SIG-M5 (cell line): ENCODE data around the gene TIAM2.

Experiments
- DNase-seq: peaks from one replicate; lab custom pipeline; 2025; lab: John Stamatoyannopoulos, UW

Gene TIAM2

DNA sequence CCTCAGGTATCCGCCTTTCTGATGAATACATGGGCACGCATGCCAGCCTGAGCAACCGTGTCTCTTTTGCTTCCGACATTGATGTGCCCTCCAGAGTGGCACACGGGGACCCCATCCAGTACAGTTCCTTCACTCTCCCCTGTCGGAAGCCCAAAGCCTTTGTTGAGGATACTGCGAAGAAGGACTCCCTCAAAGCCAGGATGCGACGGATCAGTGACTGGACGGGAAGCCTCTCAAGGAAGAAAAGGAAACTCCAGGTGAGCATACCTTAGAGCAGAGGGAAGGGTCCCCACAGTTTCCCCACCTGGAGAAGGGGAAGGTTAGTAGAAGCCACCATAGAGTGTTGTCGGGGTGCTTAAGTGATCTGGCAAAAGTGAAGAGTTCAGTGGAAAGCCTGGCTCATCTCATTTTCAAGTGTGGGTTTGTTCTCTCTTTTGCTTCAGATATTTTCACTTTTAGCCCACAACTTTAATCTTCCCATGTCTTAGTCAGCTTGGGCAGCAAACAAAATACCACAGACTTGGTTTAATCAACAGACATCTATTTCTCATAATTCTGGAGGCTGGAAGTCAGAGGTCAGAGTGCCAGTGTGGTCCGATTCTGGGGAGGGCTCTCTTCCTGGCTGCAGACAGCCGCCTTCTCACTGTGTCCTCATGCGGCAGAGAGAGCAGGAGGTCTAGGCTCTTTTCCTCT, 135.2 kb downstream of the TIAM2 start:
- no peak for DNase-seq

DNA sequence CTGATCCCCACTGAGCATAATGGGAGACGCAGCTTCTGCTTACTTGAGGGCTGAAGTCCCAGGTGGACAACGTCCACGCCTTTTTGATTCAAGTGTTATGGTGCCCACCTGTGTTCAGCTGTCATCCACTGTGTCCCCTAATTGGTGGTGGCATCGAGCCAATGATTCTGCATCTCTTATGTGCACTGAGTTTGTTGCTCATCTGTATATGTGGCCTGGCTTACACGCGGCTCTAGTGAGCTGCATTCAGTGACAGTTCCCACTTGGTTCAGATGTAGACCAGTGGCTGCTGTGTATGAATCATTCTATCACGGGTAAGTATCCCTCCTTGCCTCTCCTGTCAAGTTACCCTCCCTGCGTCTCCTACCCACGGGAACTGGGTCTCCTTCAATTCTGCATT, 137.5 kb downstream of the TIAM2 start:
- DNase-seq, result no peak

GRCh38 chr6:155141002-155141401, 145.9 kb downstream of the TIAM2 start:
- no peak for DNase-seq

- no peak for DNase-seq
Observed at GRCh38 chr6:155141512-155141911, 146.4 kb downstream of the TIAM2 start.

GRCh38 chr6:155142168-155143028, 147.3 kb downstream of the TIAM2 start:
- DNase-seq, result no peak

GRCh38 chr6:155143029-155143577, 148.0 kb downstream of the TIAM2 start:
- DNase-seq, result no peak

GRCh38 chr6:155143578-155144106, 148.5 kb downstream of the TIAM2 start:
- DNase-seq, result no peak

- no peak for DNase-seq
Observed at GRCh38 chr6:155146205-155146604, 151.1 kb downstream of the TIAM2 start.

DNA sequence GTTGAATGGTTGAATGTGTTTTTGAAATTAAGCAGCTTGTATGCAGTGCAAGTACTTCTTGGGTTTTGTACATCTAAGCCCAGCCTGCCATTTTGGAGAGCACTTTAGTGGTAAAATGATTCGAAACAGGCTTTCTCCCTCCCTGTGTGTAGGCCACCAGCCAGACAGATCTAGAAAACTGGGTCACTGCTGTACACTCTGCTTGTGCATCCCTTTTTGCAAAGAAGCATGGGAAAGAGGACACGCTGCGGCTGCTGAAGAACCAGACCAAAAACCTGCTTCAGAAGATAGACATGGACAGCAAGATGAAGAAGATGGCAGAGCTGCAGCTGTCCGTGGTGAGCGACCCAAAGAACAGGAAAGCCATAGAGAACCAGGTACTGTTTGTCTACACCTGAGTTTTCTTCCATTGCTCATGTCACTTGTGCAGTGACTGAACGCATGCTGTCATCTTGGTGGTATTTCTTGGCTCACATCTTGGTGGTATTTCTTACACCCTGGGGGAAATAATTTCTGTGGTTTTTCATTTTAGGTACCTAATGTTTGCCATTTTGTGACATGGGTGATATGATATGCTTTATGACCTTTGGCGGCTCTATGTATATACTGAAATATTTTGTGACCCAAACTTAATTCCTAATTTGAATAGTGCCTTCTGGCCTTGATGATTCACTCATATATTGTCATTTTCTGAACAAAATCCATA, 153.0 kb downstream of the TIAM2 start:
- no peak for DNase-seq

- no peak for DNase-seq
Observed at GRCh38 chr6:155150967-155151671, 156.0 kb downstream of the TIAM2 start.

- no peak for DNase-seq
Observed at GRCh38 chr6:155152211-155153076, 157.3 kb downstream of the TIAM2 start.

GRCh38 chr6:155154158-155154830, 159.2 kb downstream of the TIAM2 start:
- DNase-seq, result no peak

DNA sequence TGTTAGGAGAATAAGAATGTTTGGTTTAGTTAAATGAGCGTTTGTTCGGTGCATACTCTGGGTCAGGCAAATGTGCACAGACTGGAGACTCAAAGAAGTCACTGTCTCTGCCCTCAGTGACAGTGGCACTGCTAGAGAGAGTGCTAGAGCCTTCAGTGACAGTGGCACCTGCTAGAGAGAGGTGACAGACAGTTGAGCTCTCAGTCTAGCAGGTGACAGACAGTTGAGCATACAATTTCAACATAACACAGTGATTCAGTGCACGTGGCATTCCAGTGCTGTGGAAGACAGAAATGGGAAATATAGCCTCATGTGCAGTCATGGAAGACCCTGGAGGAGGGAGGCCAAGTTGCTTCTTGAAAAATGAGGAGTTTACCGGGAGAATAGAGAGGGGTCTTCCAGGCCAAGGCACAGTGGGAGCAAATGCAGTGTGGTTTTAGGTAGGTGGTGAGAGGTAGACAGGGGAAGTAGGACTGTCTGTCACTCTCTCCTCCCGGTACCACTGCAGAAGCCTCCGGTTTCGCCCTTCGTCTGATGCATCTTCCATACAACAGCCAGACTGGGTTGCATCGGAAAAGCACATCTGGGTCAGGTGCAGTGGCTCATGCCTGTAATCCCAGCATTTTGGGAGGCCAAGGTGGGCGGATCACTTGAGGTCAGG, 160.8 kb downstream of the TIAM2 start:
- DNase-seq, result no peak

DNA sequence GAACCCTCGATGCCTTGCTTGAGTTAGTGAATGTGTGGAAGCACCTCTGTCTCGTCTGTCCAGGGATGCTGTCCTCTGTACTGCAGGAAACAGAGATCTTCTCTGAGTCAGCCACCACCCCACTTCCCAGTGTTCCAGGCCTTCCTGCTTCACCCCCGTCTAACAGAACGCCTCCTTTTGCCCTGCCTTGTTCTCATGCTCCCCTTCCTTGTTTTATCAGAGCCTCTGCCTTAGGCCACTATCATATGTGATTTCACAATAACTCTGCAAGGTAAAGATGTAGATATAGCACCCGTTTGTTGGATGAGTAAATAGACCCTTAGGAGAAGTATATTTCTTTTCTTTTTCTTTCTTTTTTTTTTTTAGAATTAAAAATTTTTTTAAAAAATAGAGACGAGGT, 162.0 kb downstream of the TIAM2 start:
- DNase-seq, result no peak

GRCh38 chr6:155158030-155158843, 163.1 kb downstream of the TIAM2 start:
- DNase-seq, result no peak

DNA sequence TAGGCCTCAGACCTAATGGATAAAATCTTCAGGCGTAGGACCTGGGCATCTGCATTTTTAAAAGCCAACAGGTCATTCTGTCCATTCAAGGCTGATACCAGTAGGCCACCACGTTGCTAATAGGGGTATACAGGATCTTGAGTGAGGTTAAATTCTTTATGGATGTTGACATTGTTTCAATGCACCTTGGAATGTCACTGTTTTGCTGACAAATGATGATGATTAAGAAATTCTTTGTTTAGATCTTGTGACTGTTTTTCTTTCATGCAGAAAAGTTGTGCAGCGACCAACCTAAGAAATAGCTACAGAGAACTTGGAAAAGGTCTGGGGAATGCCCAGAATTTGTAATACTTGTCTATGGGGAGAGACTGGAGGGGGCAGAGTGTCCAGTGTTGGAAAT, 167.6 kb downstream of the TIAM2 start:
- DNase-seq, result no peak

DNA sequence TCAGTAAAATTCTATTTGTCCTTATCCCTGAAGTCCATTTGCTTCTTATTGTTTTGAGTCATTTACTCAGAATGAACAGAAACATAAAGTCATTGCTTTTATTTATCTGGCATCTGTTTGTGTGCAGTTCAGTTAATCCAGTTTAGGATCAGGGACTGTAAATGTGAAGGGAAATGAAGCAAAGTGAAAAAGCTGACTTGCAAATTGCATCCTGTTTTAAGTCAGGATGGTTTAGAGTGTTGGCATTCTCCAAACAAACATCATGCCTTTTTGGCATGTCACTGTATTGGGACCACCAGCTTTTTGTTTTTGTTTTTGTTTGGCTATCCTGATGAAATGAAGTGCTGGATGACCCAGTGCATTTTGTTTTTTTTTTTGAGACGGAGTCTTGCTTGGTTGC, 168.5 kb downstream of the TIAM2 start:
- no peak for DNase-seq

GRCh38 chr6:155165029-155165710, 170.1 kb downstream of the TIAM2 start:
- DNase-seq, result no peak
